D721Med (cell line): ENCODE results near the gene C22orf23.
"Not testable (repeated sequence)": the region's sequence is repeated elsewhere in the genome, so short reads cannot be mapped to it uniquely, and the experiment has no call there.

ENCODE experiments used
- DNase-seq: peaks from one replicate; pipeline ENCODE4 v3.0.0; 2011; ENCODE audit warnings: low spot score; ENCODE audit not compliant: insufficient read length
- FAIRE-seq: peaks from 2 replicates; lab custom pipeline; 2011; peaks lifted over from hg19 to GRCh38; lab: Jason Lieb, UNC
- CTCF ChIP-seq: IDR thresholded peaks from 2 replicates; pipeline ENCODE4 v1.5.1; 2012; ENCODE audit warnings: mild to moderate bottlenecking, control low read depth; ENCODE audit not compliant: insufficient read depth; ENCODE audit errors: missing control alignments

C22orf23 gene

GRCh38 chr22:37951305-37951704, 2.1 kb downstream of the C22orf23 start:
- DNase-seq (no peak), FAIRE-seq (no peak)
- no peak for TF ChIP-seq CTCF

GRCh38 chr22:37947142-37947795, 6.1 kb downstream of the C22orf23 start:
- not testable (repeated sequence) for FAIRE-seq, DNase-seq

GRCh38 chr22:37944423-37944822, 9.0 kb downstream of the C22orf23 start:
- not testable (repeated sequence) for DNase-seq, FAIRE-seq

GRCh38 chr22:37943825-37944198, 9.6 kb downstream of the C22orf23 start:
- FAIRE-seq (no peak), DNase-seq (no peak)
- no peak for TF ChIP-seq CTCF

- no peak for FAIRE-seq
- no peak for TF ChIP-seq CTCF
- no peak for DNase-seq
Measured at GRCh38 chr22:37943136-37943824, 10.1 kb downstream of the C22orf23 start.

- DNase-seq (no peak), FAIRE-seq (no peak)
- TF ChIP-seq CTCF: no peak
Measured at GRCh38 chr22:37942133-37942532, 11.3 kb downstream of the C22orf23 start.

- FAIRE-seq: no peak
- no peak for TF ChIP-seq CTCF
- no peak for DNase-seq
Measured at GRCh38 chr22:37940698-37941376, 12.6 kb downstream of the C22orf23 start.
